ENCODE measurements around the gene ANXA4. TPM values are rescaled to one million over a fixed set of nuclear protein-coding genes. Genes with fewer than 3 reads are reported as not detected.
A peak's percentile ranks its signal among the peaks of the same experiment; 100 is the strongest.

ANXA4 gene
- polyA plus RNA-seq, 1 experiment = 133 TPM

DNA sequence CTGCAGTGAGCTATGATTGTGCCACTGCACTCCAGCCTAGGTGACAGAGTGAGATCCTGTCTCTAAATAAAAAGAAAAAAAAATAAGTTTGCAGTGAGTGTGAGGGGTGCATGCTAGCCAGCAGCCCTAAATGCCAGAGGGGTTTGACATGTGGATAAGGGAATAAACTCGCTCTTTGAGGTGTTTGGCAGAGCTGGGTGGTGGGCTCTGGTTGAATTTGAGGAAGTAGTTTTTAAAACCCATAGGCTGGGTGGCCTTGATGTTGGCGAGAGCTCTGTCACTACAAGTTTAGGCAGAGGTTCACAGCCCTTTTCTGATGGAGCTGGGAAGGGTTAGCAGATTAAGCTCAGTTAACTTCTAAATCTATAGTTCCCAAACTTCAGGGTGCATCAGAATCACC lies 3.1 kb downstream of the ANXA4 start:
- H3K36me3 ChIP-seq (ENCODE audit: control insufficient read depth, insufficient read depth, low read length) = no peaks in the 10 kb centered on the region; the same call in 1 of the 2 replicates
- H3K4me3 ChIP-seq (ENCODE audit: low read depth, low read length) = no peak overlapping the region
- POLR2A ChIA-PET = no interaction called here
- H3K27me3 ChIP-seq (ENCODE audit: control insufficient read depth, insufficient read depth, low read length) = no peaks in the 10 kb centered on the region
- DNase-seq (ENCODE audit: low read depth) = no peak
- TF ChIP-seq, protein P1, sequence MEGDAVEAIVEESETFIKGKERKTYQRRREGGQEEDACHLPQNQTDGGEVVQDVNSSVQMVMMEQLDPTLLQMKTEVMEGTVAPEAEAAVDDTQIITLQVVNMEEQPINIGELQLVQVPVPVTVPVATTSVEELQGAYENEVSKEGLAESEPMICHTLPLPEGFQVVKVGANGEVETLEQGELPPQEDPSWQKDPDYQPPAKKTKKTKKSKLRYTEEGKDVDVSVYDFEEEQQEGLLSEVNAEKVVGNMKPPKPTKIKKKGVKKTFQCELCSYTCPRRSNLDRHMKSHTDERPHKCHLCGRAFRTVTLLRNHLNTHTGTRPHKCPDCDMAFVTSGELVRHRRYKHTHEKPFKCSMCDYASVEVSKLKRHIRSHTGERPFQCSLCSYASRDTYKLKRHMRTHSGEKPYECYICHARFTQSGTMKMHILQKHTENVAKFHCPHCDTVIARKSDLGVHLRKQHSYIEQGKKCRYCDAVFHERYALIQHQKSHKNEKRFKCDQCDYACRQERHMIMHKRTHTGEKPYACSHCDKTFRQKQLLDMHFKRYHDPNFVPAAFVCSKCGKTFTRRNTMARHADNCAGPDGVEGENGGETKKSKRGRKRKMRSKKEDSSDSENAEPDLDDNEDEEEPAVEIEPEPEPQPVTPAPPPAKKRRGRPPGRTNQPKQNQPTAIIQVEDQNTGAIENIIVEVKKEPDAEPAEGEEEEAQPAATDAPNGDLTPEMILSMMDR (IDR thresholded peaks at IDR 0.05; ENCODE audit: insufficient read depth, low read depth, low read length) = no peak
- CTCF ChIA-PET = interaction anchor here (0.9 to 2.1 kb wide), 8 partner anchors 10 to 72 kb away, joined by 3 to 8 read pairs (median 4); no protein-coding TSS in a partner anchor

DNA sequence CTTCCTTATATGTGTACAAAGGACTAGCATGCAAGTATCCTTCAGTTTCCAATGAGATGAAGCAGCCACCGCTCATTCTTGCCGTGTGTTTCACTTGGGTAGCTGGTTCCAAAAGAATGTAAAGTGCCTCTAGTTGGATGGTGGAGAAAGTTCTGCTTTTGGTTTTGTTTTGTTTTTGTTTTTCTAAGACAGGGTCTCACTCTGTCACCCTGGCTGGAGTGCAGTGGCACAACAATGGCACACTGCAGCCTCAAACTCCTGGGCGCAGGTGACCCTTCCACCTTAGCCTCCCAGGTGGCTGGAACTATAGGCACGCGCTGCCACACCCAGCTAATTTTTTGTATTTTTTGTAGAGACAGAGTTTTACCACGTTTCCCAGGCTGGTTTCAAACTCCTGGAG lies 8.3 kb downstream of the ANXA4 start:
- ChIA-PET POLR2A (no interaction called here), CTCF (interaction anchor here (1.0 to 2.1 kb wide), 3 partner anchors 9 to 25 kb away, joined by 3 to 5 read pairs (median 4); partner anchors contain the start of gene ANXA4)
- Histone ChIP-seq H3K4me3 (ENCODE audit: low read depth, low read length) (no peak overlapping the region), H3K36me3 (ENCODE audit: control insufficient read depth, insufficient read depth, low read length) (no peaks in the 10 kb centered on the region; the same call in 1 of the 2 replicates), H3K27me3 (ENCODE audit: control insufficient read depth, insufficient read depth, low read length) (no peaks in the 10 kb centered on the region)
- no peak for DNase-seq (ENCODE audit: low read depth)
- TF ChIP-seq, protein P1 (IDR thresholded peaks at IDR 0.05; ENCODE audit: insufficient read depth, low read depth, low read length) = no peak

DNA sequence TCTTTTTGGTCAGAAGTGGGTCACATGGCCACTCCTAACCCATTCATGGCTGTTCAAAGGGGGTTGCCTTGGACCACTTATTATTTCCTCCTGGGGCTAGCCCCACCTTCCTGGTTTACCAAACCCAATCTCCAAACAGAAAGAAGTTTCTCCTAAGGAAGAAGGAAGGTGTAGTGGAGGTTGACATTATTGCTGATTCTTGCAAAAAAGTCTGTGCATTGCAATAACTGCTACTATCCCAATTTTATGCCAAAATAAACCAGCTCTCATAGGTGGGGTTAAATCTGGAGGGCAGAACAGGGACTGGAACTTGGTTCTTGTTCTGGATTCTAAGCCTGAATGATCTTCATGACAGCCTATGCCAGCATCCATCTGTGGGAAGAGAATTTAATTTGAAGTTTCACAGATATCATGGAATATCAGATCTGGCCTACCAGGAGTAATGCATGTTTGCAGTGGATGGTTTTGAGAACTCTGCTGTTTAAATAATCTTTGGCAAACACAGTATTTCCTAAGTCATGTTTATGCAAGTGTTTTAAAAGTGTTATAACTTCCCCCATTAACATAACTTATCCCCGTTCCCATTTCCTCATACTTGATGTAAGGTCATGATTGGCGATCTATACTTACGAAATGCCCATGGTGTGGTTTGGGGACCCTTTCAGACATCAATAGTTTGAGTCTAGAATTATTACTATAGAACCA lies 11.9 kb downstream of the ANXA4 start:
- ChIA-PET POLR2A (no interaction called here), CTCF (interaction anchor here (1.2 kb wide), 1 partner anchor 36 kb away, joined by 3 read pairs; no protein-coding TSS in a partner anchor)
- H3K4me3 ChIP-seq (ENCODE audit: low read depth, low read length) = no peak overlapping the region
- no peaks in the 10 kb centered on the region for H3K27me3 ChIP-seq (ENCODE audit: control insufficient read depth, insufficient read depth, low read length)
- H3K36me3 ChIP-seq (ENCODE audit: control insufficient read depth, insufficient read depth, low read length) = peaks cover 2% of the 10 kb centered on the region
- DNase-seq (ENCODE audit: low read depth) = no peak
- TF ChIP-seq, protein P1 (IDR thresholded peaks at IDR 0.05; ENCODE audit: insufficient read depth, low read depth, low read length) = no peak

DNA sequence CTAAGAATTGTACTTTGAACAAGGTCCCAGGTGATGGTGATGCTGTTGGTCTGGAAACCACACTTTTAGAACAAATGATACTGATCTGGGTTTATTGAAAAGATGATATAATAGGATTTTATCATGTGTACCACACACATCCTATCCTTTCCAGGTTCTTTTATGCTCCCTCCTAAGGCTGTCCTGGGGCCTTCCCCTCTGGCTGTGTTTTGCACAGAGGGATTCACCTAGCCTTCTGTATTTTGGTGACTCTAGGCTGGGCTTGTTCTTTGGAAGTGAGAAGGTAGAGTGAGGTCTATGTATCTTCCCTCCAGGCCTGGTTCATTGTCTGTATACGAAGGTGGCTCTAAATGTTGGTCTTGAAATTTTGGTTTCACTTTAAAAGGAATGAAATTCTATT lies 12.7 kb downstream of the ANXA4 start:
- TF ChIP-seq, protein P1 (IDR thresholded peaks at IDR 0.05; ENCODE audit: insufficient read depth, low read depth, low read length) = no peak
- 0 out of 2 replicates have a peak overlapping the region, but pooled peaks have one; percentile 9 for H3K4me3 ChIP-seq (ENCODE audit: low read depth, low read length)
- CTCF ChIA-PET = interaction anchor here (1.2 kb wide), 1 partner anchor 12 kb away, joined by 3 read pairs; no protein-coding TSS in a partner anchor
- H3K27me3 ChIP-seq (ENCODE audit: control insufficient read depth, insufficient read depth, low read length) = no peaks in the 10 kb centered on the region
- POLR2A ChIA-PET = no interaction called here
- peaks cover 2% of the 10 kb centered on the region for H3K36me3 ChIP-seq (ENCODE audit: control insufficient read depth, insufficient read depth, low read length)
- no peak for DNase-seq (ENCODE audit: low read depth)

DNA sequence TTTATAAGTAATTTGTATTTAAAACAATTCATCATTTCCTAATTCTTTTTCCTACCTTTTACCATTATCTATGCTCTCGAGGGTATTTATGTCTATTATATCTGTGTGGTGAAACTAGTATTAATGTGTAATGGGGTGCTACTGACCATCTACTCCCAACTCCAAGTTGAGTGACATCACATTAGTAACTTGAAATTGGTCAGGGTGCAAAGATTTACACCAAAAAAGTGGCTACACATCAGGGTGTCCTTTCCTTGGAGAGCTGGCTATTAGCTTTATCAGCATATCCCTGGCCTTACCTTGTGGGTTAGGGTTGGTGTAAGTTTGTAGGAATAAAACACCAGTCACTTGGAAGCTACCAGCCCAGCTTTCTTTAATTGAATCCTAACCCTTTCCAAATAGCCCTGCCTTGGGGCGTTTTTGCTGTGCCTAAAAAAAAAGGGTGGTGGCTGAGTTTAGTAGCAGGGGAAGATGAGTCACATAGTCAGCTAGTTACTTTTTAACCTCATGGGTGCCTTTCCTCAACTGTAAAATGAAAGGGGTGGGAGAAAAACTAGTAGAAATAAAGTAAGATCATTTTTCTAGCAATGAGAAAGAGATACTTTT lies 14.0 kb downstream of the ANXA4 start:
- ChIA-PET CTCF (interaction anchor here (0.9 to 1.2 kb wide), 4 partner anchors 10 to 36 kb away, joined by 3 to 11 read pairs (median 4); no protein-coding TSS in a partner anchor), POLR2A (interaction anchor here (0.6 kb wide), 1 partner anchor 20 kb away, joined by 4 read pairs; no protein-coding TSS in a partner anchor)
- H3K27me3 ChIP-seq (ENCODE audit: control insufficient read depth, insufficient read depth, low read length) = no peaks in the 10 kb centered on the region
- no peak overlapping the region for H3K4me3 ChIP-seq (ENCODE audit: low read depth, low read length)
- H3K36me3 ChIP-seq (ENCODE audit: control insufficient read depth, insufficient read depth, low read length) = peaks cover 2% of the 10 kb centered on the region; the same call in 1 of the 2 replicates
- TF ChIP-seq, protein P1 (IDR thresholded peaks at IDR 0.05; ENCODE audit: insufficient read depth, low read depth, low read length) = no peak
- DNase-seq (ENCODE audit: low read depth) = peak; percentile 82
